ENCODE measurements around the gene EFCAB6.

EFCAB6 gene

GRCh38 chr22:43639228-43639948, 172.7 kb downstream of the EFCAB6 start:
- no peak for DNase-seq (ENCODE audit: low read depth in 3 of 3)

- no peak for DNase-seq (ENCODE audit: low read depth in 3 of 3)
Measured at GRCh38 chr22:43637275-43638260, 174.5 kb downstream of the EFCAB6 start.

GRCh38 chr22:43636086-43636485, 176.0 kb downstream of the EFCAB6 start:
- no peak for DNase-seq (ENCODE audit: low read depth in 3 of 3)

- no peak for DNase-seq (ENCODE audit: low read depth in 3 of 3)
Measured at GRCh38 chr22:43635101-43635500, 177.0 kb downstream of the EFCAB6 start.

GRCh38 chr22:43634316-43634715, 177.8 kb downstream of the EFCAB6 start:
- no peak for DNase-seq (ENCODE audit: low read depth in 3 of 3)

GRCh38 chr22:43633631-43634285, 178.3 kb downstream of the EFCAB6 start:
- DNase-seq (ENCODE audit: low read depth in 3 of 3): no peak

GRCh38 chr22:43631846-43632245, 180.3 kb downstream of the EFCAB6 start:
- DNase-seq (ENCODE audit: low read depth in 3 of 3): no peak

- DNase-seq (ENCODE audit: low read depth in 3 of 3): no peak
Measured at GRCh38 chr22:43631201-43631600, 180.9 kb downstream of the EFCAB6 start.

- DNase-seq (ENCODE audit: low read depth in 3 of 3): no peak
Measured at GRCh38 chr22:43630451-43630850, 181.7 kb downstream of the EFCAB6 start.

GRCh38 chr22:43628250-43628649, 183.9 kb downstream of the EFCAB6 start:
- DNase-seq (ENCODE audit: low read depth in 3 of 3): no peak

GRCh38 chr22:43627485-43628213, 184.5 kb downstream of the EFCAB6 start:
- no peak for DNase-seq (ENCODE audit: low read depth in 3 of 3)

- no peak for DNase-seq (ENCODE audit: low read depth in 3 of 3)
Measured at GRCh38 chr22:43625242-43625641, 186.9 kb downstream of the EFCAB6 start.

- DNase-seq (ENCODE audit: low read depth in 3 of 3): no peak
Measured at GRCh38 chr22:43624144-43624998, 187.7 kb downstream of the EFCAB6 start.

- no peak for DNase-seq (ENCODE audit: low read depth in 3 of 3)
Measured at GRCh38 chr22:43622886-43623285, 189.2 kb downstream of the EFCAB6 start.

- DNase-seq (ENCODE audit: low read depth in 3 of 3): no peak
Measured at GRCh38 chr22:43620197-43620596, 191.9 kb downstream of the EFCAB6 start.

GRCh38 chr22:43618517-43618916, 193.6 kb downstream of the EFCAB6 start:
- no peak for DNase-seq (ENCODE audit: low read depth in 3 of 3)

GRCh38 chr22:43616645-43617044, 195.5 kb downstream of the EFCAB6 start:
- DNase-seq (ENCODE audit: low read depth in 3 of 3): no peak

GRCh38 chr22:43600265-43600664, 211.8 kb downstream of the EFCAB6 start:
- DNase-seq (ENCODE audit: low read depth in 3 of 3): no peak

- no peak for DNase-seq (ENCODE audit: low read depth in 3 of 3)
Measured at GRCh38 chr22:43592476-43592875, 219.6 kb downstream of the EFCAB6 start.

GRCh38 chr22:43591380-43591779, 220.7 kb downstream of the EFCAB6 start:
- no peak for DNase-seq (ENCODE audit: low read depth in 3 of 3)

- DNase-seq (ENCODE audit: low read depth in 3 of 3): no peak
Measured at GRCh38 chr22:43587574-43587973, 224.5 kb downstream of the EFCAB6 start.

Measured in stimulated activated CD4-positive, alpha-beta T cell treated with anti-CD3 and anti-CD28 coated beads, TNF-alpha, amount 100 ng/mL, for 24 hours (primary cell).